GM12874 (cell line): ENCODE data around the gene NUCKS1.

Experiments
- TF ChIP-seq, protein P1 (sequence below): IDR thresholded peaks from 2 replicates; pipeline ENCODE4 v1.5.1; 2011; ENCODE audit warnings: low read depth, mild to moderate bottlenecking, control low read depth, low read length, moderate library complexity; ENCODE audit not compliant: insufficient read depth

The NUCKS1 gene

DNA sequence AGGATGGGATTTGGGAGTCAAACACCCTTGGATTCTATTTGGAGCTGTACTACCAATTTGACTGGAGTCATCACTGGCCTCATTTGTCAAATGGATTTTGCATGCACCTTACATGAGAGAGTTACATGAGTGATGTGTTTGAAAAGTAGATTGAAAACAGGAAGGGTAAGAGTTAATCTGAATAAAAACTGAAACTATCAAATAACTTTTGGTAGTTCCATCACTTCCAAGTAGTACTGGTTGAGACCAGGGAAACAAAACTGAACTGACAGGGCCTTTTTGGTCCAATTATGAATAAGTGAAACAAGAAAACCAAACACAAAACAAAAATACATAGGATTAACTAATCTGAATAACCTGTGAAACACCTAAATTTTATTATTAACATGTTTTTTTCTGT, 30.2 kb downstream of the NUCKS1 start:
- TF ChIP-seq, protein P1, sequence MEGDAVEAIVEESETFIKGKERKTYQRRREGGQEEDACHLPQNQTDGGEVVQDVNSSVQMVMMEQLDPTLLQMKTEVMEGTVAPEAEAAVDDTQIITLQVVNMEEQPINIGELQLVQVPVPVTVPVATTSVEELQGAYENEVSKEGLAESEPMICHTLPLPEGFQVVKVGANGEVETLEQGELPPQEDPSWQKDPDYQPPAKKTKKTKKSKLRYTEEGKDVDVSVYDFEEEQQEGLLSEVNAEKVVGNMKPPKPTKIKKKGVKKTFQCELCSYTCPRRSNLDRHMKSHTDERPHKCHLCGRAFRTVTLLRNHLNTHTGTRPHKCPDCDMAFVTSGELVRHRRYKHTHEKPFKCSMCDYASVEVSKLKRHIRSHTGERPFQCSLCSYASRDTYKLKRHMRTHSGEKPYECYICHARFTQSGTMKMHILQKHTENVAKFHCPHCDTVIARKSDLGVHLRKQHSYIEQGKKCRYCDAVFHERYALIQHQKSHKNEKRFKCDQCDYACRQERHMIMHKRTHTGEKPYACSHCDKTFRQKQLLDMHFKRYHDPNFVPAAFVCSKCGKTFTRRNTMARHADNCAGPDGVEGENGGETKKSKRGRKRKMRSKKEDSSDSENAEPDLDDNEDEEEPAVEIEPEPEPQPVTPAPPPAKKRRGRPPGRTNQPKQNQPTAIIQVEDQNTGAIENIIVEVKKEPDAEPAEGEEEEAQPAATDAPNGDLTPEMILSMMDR: no peak

- TF ChIP-seq, protein P1: no peak
These were observed 31.0 kb downstream of the NUCKS1 start for GRCh38 chr1:205719015-205719414.

- TF ChIP-seq, protein P1: no peak
These were observed 33.4 kb downstream of the NUCKS1 start for GRCh38 chr1:205716371-205717132.

- TF ChIP-seq, protein P1: no peak
These were observed 34.4 kb downstream of the NUCKS1 start for GRCh38 chr1:205715628-205716027.

DNA sequence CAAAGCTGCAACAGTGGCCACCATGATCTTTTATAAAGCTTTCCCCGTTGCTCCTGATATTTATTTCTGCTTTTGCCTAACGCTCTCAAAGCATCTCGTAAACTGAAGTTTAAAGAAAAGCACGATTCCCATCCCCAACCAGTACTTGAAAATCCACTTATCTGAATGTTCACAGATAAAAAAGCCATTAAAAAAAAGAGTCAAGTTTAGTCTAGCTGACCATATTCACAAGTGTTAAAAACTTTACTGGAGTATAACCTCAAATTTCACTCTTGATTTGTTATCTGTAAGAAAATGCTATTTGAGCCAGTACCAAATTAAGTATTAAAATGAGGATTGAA, 35.1 kb downstream of the NUCKS1 start:
- TF ChIP-seq, protein P1: no peak

GRCh38 chr1:205714190-205714905, 35.6 kb downstream of the NUCKS1 start:
- TF ChIP-seq, protein P1: no peak

GRCh38 chr1:205711105-205712048, 38.6 kb downstream of the NUCKS1 start:
- TF ChIP-seq, protein P1: peak; percentile 72
